Peyer's patch (tissue), 4 donors: ENCODE measurements around the gene ZFP57. TPM values are rescaled to one million over a fixed set of nuclear protein-coding genes. Genes with fewer than 3 reads are reported as not detected.
"Not testable (repeated sequence)": the region's sequence is repeated elsewhere in the genome, so short reads cannot be mapped to it uniquely, and the experiment has no call there.

Source experiments
- DNase-seq, 3 donors: peaks; one replicate each; pipeline ENCODE4 v3.0.0-alpha.2; 2017 to 2019
- H3K27ac ChIP-seq, 4 donors: fragments of 200-600 bp; sonication (generic); one replicate each; pipeline ENCODE4 v1.5.1; 2016 to 2019
- H3K27me3 ChIP-seq, 2 donors: fragments of 200-600 bp; sonication (generic); one replicate each; pipeline ENCODE4 v1.5.1; 2019
- H3K36me3 ChIP-seq, 3 donors: fragments of 200-600 bp; sonication (generic); one replicate each; pipeline ENCODE4 v1.5.1; 2016 to 2019
- H3K4me1 ChIP-seq, 4 donors: fragments of 200-600 bp; sonication (generic); one replicate each; pipeline ENCODE4 v1.5.1; 2016 to 2019
- H3K4me3 ChIP-seq, 4 donors: fragments of 200-600 bp; sonication (generic); 1 replicate in 3 of 4; 2 replicates in 1 of 4; pipeline ENCODE4 v1.5.1; 2016 to 2019; ENCODE audit warnings: mild to moderate bottlenecking in 1 of 4
- H3K9me3 ChIP-seq, 4 donors: fragments of 200-600 bp; sonication (generic); one replicate each; pipeline ENCODE4 v1.5.1; 2016 to 2019; ENCODE audit warnings: mild to moderate bottlenecking in 1 of 4
- CTCF ChIP-seq, 6 experiments: fragments of 450-650 bp in 4 of 6; fragments of 200-600 bp in 2 of 6; sonication (generic) in 1 of 6; IDR thresholded peaks; one replicate each; pipeline ENCODE4 v1.5.1; 2017 to 2019; ENCODE audit warnings: antibody characterized with exemption in 6 of 6, mild to moderate bottlenecking in 3 of 6, moderate library complexity in 1 of 6
- POLR2A ChIP-seq, 2 donors: fragments of 450-650 bp; IDR thresholded peaks; one replicate each; pipeline ENCODE4 v1.5.1; 2017; ENCODE audit warnings: antibody characterized with exemption in 2 of 2, mild to moderate bottlenecking in 2 of 2, moderate library complexity in 2 of 2
- total RNA-seq, 4 donors: library from RNA; depleted of rRNA; stranded (reverse); fragments of >200 nt; gene quantifications; one replicate each; pipeline ENCODE4 v1.1.0, GENCODE V29; 2016

The ZFP57 gene
- total RNA-seq, 4 donors from 2014 or later, result 1.6 TPM; not detected in 3

GRCh38 chr6:29674008-29674407 is 6.9 kb downstream of the ZFP57 start:
- no peak overlapping the region for H3K4me3 ChIP-seq
- H3K36me3 ChIP-seq, result no peaks in the 10 kb centered on the region
- H3K27ac ChIP-seq, result no peak overlapping the region
- TF ChIP-seq CTCF (IDR thresholded peaks at IDR 0.05), result no peak
- TF ChIP-seq POLR2A (IDR thresholded peaks at IDR 0.05), result no peak
- H3K27me3 ChIP-seq, result no peaks in the 10 kb centered on the region
- DNase-seq, result no peak
- H3K4me1 ChIP-seq, result no peaks in the 10 kb centered on the region
- H3K9me3 ChIP-seq, result no peaks in the 10 kb centered on the region

- Histone ChIP-seq H3K4me3 (no peak overlapping the region), H3K36me3 (no peaks in the 10 kb centered on the region), H3K27me3 (no peaks in the 10 kb centered on the region), H3K27ac (no peak overlapping the region), H3K4me1 (no peaks in the 10 kb centered on the region), H3K9me3 (no peaks in the 10 kb centered on the region)
- no peak for DNase-seq
- TF ChIP-seq POLR2A (IDR thresholded peaks at IDR 0.05), result no peak
- TF ChIP-seq CTCF (IDR thresholded peaks at IDR 0.05), result no peak
Measured at GRCh38 chr6:29673161-29673560, 7.8 kb downstream of the ZFP57 start.

GRCh38 chr6:29672116-29672515 is 8.8 kb downstream of the ZFP57 start:
- not testable (repeated sequence) for H3K27me3 ChIP-seq

GRCh38 chr6:29671026-29671425 is 9.9 kb downstream of the ZFP57 start:
- Histone ChIP-seq H3K4me1 (no peaks in the 10 kb centered on the region), H3K27me3 (no peaks in the 10 kb centered on the region), H3K4me3 (no peak overlapping the region), H3K36me3 (no peaks in the 10 kb centered on the region), H3K9me3 (no peaks in the 10 kb centered on the region), H3K27ac (no peak overlapping the region)
- no peak for TF ChIP-seq POLR2A (IDR thresholded peaks at IDR 0.05)
- no peak for TF ChIP-seq CTCF (IDR thresholded peaks at IDR 0.05)
- no peak for DNase-seq

More at GRCh38 chr6:29672116-29672515, 8.8 kb downstream of the ZFP57 start:
- H3K4me3 ChIP-seq, H3K9me3 ChIP-seq, DNase-seq, H3K4me1 ChIP-seq, H3K27ac ChIP-seq, H3K36me3 ChIP-seq: not testable (repeated sequence)

GRCh38 chr6:29667158-29667557 is 13.8 kb downstream of the ZFP57 start:
- TF ChIP-seq POLR2A (IDR thresholded peaks at IDR 0.05) (no peak), CTCF (IDR thresholded peaks at IDR 0.05) (no peak)
- no peak overlapping the region for H3K27ac ChIP-seq
- no peaks in the 10 kb centered on the region for H3K27me3 ChIP-seq
- no peaks in the 10 kb centered on the region for H3K4me1 ChIP-seq
- no peaks in the 10 kb centered on the region for H3K9me3 ChIP-seq
- H3K4me3 ChIP-seq, result no peak overlapping the region
- H3K36me3 ChIP-seq, result no peaks in the 10 kb centered on the region
- no peak for DNase-seq

- no peaks in the 10 kb centered on the region for H3K36me3 ChIP-seq
- no peaks in the 10 kb centered on the region for H3K4me1 ChIP-seq
- no peaks in the 10 kb centered on the region for H3K9me3 ChIP-seq
- no peaks in the 10 kb centered on the region for H3K27me3 ChIP-seq
- no peak overlapping the region for H3K27ac ChIP-seq
- no peak for DNase-seq
- TF ChIP-seq POLR2A (IDR thresholded peaks at IDR 0.05) (no peak), CTCF (IDR thresholded peaks at IDR 0.05) (no peak)
- H3K4me3 ChIP-seq, result no peak overlapping the region
Measured at GRCh38 chr6:29666826-29667130, 14.2 kb downstream of the ZFP57 start.
